ENCODE results near the gene KIFBP. TPM values are rescaled to one million over a fixed set of nuclear protein-coding genes. Genes with fewer than 3 reads are reported as not detected.
A peak's percentile ranks its signal among the peaks of the same experiment; 100 is the strongest.
"Not testable (repeated sequence)": the region's sequence is repeated elsewhere in the genome, so short reads cannot be mapped to it uniquely, and the experiment has no call there.

The KIFBP gene
- 26.7 and 28.0 TPM in 2 replicates for total RNA-seq
- long read RNA-seq, transcript KIF1BP-201 (7 exons, 2,544 nt) = major isoform, 34 of 47 reads
- long read RNA-seq, partial matches to known transcripts = 2 of 47 reads
- long read RNA-seq, other reads (novel, unspliced or antisense) = 11 of 47 reads

GRCh38 chr10:68988530-68989316 is at the start of gene KIFBP:
TSS of gene KIFBP (plus strand) at chr10:68988803. CDS start at chr10:68988833, 30 bp downstream.
- no peaks in the 10 kb centered on the region for H3K27me3 Mint-ChIP-seq
- peaks cover 16% of the 10 kb centered on the region for H3K4me1 Mint-ChIP-seq (ENCODE audit: low read depth)
- peaks cover 5% of the 10 kb centered on the region for H3K36me3 Mint-ChIP-seq (ENCODE audit: insufficient read depth)
- TF ChIP-seq, protein P1, sequence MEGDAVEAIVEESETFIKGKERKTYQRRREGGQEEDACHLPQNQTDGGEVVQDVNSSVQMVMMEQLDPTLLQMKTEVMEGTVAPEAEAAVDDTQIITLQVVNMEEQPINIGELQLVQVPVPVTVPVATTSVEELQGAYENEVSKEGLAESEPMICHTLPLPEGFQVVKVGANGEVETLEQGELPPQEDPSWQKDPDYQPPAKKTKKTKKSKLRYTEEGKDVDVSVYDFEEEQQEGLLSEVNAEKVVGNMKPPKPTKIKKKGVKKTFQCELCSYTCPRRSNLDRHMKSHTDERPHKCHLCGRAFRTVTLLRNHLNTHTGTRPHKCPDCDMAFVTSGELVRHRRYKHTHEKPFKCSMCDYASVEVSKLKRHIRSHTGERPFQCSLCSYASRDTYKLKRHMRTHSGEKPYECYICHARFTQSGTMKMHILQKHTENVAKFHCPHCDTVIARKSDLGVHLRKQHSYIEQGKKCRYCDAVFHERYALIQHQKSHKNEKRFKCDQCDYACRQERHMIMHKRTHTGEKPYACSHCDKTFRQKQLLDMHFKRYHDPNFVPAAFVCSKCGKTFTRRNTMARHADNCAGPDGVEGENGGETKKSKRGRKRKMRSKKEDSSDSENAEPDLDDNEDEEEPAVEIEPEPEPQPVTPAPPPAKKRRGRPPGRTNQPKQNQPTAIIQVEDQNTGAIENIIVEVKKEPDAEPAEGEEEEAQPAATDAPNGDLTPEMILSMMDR (IDR thresholded peaks at IDR 0.05; ENCODE audit: unreplicated experiment) = peak; percentile 51
- H3K4me3 Mint-ChIP-seq (ENCODE audit: low read depth) = peak within 1 kb of the TSS; percentile 97
- no peaks in the 10 kb centered on the region for H3K9me3 Mint-ChIP-seq (ENCODE audit: low read depth)
- peak within 1 kb of the TSS; percentile 98 for H3K27ac Mint-ChIP-seq
- DNase-seq (ENCODE audit: low spot score, unreplicated experiment) = peak; percentile 81

- Mint-ChIP-seq H3K4me1 (ENCODE audit: low read depth) (no peaks in the 10 kb centered on the region), H3K4me3 (ENCODE audit: low read depth) (no peak overlapping the region), H3K27me3 (no peaks in the 10 kb centered on the region), H3K36me3 (ENCODE audit: insufficient read depth) (peaks cover 12% of the 10 kb centered on the region), H3K9me3 (ENCODE audit: low read depth) (no peaks in the 10 kb centered on the region), H3K27ac (no peak overlapping the region)
- TF ChIP-seq, protein P1 (IDR thresholded peaks at IDR 0.05; ENCODE audit: unreplicated experiment) = no peak
- no peak for DNase-seq (ENCODE audit: low spot score, unreplicated experiment)
These were observed 49.7 kb upstream of the KIFBP start for GRCh38 chr10:68938884-68939283.

- not testable (repeated sequence) for H3K9me3 Mint-ChIP-seq (ENCODE audit: low read depth); H3K4me1 Mint-ChIP-seq (ENCODE audit: low read depth); DNase-seq (ENCODE audit: low spot score, unreplicated experiment); H3K27me3 Mint-ChIP-seq; H3K27ac Mint-ChIP-seq; H3K4me3 Mint-ChIP-seq (ENCODE audit: low read depth)
- peaks cover 10% of the 10 kb centered on the region for H3K36me3 Mint-ChIP-seq (ENCODE audit: insufficient read depth)
These were observed 47.7 kb upstream of the KIFBP start for GRCh38 chr10:68940917-68941316.

GRCh38 chr10:68950598-68950997 is 38.0 kb upstream of the KIFBP start:
- no peak overlapping the region for H3K27ac Mint-ChIP-seq
- TF ChIP-seq, protein P1 (IDR thresholded peaks at IDR 0.05; ENCODE audit: unreplicated experiment) = no peak

DNA sequence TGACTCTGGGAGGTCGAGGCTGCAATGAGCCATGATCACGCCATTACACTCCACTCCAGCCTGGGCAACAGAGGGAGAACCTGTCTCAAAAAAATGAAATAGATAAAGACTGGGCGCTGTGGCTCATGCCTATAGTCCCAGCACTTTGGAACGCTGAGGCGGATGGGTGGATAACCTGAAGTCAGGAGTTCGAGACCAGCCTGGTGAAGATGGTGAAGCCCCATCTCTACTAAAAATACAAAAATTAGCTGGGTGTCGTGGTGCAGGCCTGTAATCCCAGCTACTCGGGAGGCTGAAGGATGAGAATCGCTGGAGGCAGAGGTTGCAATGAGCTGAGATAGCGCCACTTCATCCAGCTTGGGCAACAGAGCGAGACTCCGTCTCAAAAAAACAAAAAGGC is 33.7 kb upstream of the KIFBP start:
- TF ChIP-seq, protein P1 (IDR thresholded peaks at IDR 0.05; ENCODE audit: unreplicated experiment) = no peak
- H3K9me3 Mint-ChIP-seq (ENCODE audit: low read depth) = no peaks in the 10 kb centered on the region
- no peak for DNase-seq (ENCODE audit: low spot score, unreplicated experiment)
- H3K36me3 Mint-ChIP-seq (ENCODE audit: insufficient read depth) = peaks cover 3% of the 10 kb centered on the region
- peaks cover 8% of the 10 kb centered on the region for H3K4me1 Mint-ChIP-seq (ENCODE audit: low read depth)
- H3K4me3 Mint-ChIP-seq (ENCODE audit: low read depth) = peak overlapping the region; percentile 61
- H3K27ac Mint-ChIP-seq = peak overlapping the region; percentile 79
- H3K27me3 Mint-ChIP-seq = no peaks in the 10 kb centered on the region

More at GRCh38 chr10:68950598-68950997, 38.0 kb upstream of the KIFBP start:
- Mint-ChIP-seq H3K27me3 (no peaks in the 10 kb centered on the region), H3K9me3 (ENCODE audit: low read depth) (no peaks in the 10 kb centered on the region), H3K36me3 (ENCODE audit: insufficient read depth) (peaks cover 10% of the 10 kb centered on the region), H3K4me1 (ENCODE audit: low read depth) (no peaks in the 10 kb centered on the region), H3K4me3 (ENCODE audit: low read depth) (no peak overlapping the region)
- no peak for DNase-seq (ENCODE audit: low spot score, unreplicated experiment)

All from progenitor cell of endocrine pancreas (in vitro differentiated cells).